Measurements from ENCODE around the gene VIPR2.

- TF ChIP-seq YY1 (IDR thresholded peaks at IDR 0.05; ENCODE audit: insufficient read depth, insufficient read length) (no peak), SUZ12 (IDR thresholded peaks at IDR 0.05; ENCODE audit: extremely low read depth, insufficient read depth, insufficient read length) (no peak)
Observed at GRCh38 chr7:159094919-159095915, 49.5 kb downstream of the VIPR2 start.

Data from NT2/D1 (cell line).